Fibroblast of pulmonary artery (primary cell): Measurements from ENCODE around the gene KCNQ1.

Source experiments
- DNase-seq: peaks from one replicate; pipeline ENCODE4 v3.0.0-alpha.2; 2010; ENCODE audit warnings: low read depth
- H3K4me3 ChIP-seq: replicated peaks from 2 replicates; pipeline ENCODE4 v1.5.1; 2011; ENCODE audit warnings: low read depth, mild to moderate bottlenecking, control low read depth, low read length, moderate library complexity
- CTCF ChIP-seq: IDR thresholded peaks from 2 replicates; pipeline ENCODE4 v1.5.1; 2011; ENCODE audit warnings: mild to moderate bottlenecking, control low read depth, low read length, inconsistent platforms; ENCODE audit errors: missing control alignments

Gene KCNQ1

GRCh38 chr11:2673250-2673610 lies 228.4 kb downstream of the KCNQ1 start:
- DNase-seq, result no peak
- no peak for TF ChIP-seq CTCF
- no peak overlapping the region for H3K4me3 ChIP-seq

DNA sequence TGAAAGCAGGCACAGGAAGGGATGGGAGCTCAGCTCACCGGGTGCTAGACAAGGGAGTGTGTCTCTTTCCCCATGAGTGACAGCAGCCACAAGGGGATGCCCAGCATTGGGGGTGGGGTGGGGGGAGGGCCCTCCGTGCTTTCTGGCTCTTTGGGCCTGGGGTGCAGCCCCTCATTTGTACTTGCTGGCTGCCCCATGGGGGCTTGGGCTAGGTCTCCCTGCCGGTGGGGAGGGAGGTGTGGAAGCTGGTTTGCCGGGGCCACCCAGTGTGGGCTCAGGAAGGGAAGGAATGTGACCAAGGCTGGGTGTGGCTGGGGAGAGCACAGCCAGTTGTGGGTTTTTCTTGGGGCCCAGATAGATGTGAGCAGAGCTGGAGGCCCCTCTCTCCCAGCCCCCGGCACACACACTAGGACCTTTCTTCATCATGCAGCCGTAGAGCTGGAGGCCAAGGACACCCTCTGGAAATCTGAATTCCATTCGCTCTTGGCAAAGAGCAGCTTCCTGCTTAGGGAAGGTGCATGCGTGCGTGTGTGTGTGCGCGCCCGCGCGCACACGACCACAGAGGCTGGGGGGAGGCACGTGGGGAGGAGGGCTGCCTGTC lies 229.2 kb downstream of the KCNQ1 start:
- no peak for DNase-seq
- no peak for TF ChIP-seq CTCF
- H3K4me3 ChIP-seq, result no peak overlapping the region

- H3K4me3 ChIP-seq, result no peak overlapping the region
- no peak for DNase-seq
- no peak for TF ChIP-seq CTCF
Measured at GRCh38 chr11:2674658-2675131, 229.9 kb downstream of the KCNQ1 start.

- DNase-seq, result no peak
- TF ChIP-seq CTCF, result no peak
- H3K4me3 ChIP-seq, result no peak overlapping the region
Measured at GRCh38 chr11:2675540-2675939, 230.7 kb downstream of the KCNQ1 start.

DNA sequence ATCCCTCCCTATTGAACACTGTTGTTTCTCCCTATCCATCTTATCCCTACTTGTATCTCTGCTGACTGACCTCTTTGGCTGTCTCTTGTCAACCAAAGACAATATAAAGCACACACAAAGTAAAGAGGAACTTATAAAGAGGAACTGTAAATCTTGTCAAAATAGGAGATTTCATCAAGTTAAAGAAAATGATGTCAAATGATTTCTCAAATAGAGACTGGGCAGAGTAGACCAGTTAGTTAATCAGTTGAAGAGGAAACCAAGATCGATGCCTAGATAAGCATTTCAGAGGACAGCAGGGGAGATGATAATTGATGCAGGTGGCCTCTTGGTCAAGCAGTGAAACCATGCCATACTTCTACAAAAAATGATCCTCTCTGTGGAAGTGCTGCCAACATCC lies 232.3 kb downstream of the KCNQ1 start:
- no peak for TF ChIP-seq CTCF
- no peak overlapping the region for H3K4me3 ChIP-seq
- no peak for DNase-seq

DNA sequence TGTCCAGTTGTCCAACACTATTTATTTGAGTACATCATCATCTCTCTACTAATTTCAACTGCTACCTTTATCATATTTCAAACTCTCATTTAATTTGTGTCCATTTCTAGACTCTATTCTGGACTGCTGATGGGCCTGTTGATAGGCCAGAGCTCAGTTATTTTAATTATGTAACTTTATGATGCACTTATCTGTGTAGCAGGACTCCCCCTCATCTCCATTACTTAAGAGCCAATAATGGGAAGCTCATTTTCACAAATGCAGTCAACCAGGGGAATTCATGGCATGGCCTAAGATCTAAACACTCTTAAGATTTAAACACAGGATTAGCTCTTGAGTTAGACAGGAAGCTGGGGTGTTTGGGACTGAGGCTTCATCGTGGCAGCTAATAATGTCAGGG lies 233.6 kb downstream of the KCNQ1 start:
- DNase-seq, result no peak
- no peak overlapping the region for H3K4me3 ChIP-seq
- no peak for TF ChIP-seq CTCF

- DNase-seq, result no peak
- TF ChIP-seq CTCF, result no peak
- H3K4me3 ChIP-seq, result no peak overlapping the region
Measured at GRCh38 chr11:2679011-2679676, 234.3 kb downstream of the KCNQ1 start.
